ENCODE results near the gene ANKRD1.

The ANKRD1 gene

DNA sequence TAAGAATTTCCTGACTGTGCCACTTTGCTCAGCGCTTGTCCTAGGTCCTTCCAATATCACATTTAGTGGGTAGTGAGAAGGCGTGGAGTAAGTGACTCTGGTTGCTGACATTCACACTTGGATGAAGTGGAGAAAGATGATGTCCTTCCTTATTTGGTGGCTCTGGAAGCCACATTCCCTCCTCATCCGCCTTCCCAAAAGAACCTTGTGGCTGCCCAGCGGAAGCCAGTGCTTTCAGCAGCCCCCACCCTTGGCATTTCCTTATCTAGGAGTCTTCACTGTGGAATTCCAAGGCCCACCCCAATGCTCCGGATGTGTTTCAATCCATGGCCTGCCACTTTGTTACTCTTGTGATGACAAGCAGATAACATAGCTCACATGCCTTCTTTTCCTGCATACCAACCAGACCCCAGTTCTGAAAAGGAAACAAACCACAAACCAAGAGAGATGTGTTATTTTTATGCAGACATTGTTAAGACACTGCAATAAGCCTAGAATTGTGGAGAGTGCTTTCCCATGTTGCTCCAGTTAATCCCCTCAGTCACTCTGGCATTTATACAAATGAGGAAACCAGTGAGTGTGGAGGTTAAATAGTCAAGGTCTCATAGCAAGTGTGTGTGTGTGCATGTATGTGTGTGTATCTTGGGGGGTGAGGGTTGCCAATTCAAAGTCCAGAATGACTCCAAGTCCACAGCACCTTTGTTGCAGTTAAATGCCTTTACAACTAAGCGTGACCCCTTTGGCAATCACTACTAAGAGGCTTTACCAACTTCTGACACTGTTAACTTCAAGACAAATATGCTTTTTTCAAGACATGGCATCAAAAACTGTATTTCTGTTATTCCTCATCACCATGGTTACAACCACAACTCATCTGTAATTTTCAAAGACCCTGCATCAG is 10.3 kb upstream of the ANKRD1 start:
- H3K9me3 ChIP-seq (ENCODE audit: insufficient read depth, low read length), result no peaks in the 10 kb centered on the region
- H3K4me3 ChIP-seq (ENCODE audit: low read length), result no peak overlapping the region
- H3K79me2 ChIP-seq (ENCODE audit: low read length), result no peaks in the 10 kb centered on the region
- no peak overlapping the region for H3K27ac ChIP-seq (ENCODE audit: low read length)
- TF ChIP-seq, protein P1, sequence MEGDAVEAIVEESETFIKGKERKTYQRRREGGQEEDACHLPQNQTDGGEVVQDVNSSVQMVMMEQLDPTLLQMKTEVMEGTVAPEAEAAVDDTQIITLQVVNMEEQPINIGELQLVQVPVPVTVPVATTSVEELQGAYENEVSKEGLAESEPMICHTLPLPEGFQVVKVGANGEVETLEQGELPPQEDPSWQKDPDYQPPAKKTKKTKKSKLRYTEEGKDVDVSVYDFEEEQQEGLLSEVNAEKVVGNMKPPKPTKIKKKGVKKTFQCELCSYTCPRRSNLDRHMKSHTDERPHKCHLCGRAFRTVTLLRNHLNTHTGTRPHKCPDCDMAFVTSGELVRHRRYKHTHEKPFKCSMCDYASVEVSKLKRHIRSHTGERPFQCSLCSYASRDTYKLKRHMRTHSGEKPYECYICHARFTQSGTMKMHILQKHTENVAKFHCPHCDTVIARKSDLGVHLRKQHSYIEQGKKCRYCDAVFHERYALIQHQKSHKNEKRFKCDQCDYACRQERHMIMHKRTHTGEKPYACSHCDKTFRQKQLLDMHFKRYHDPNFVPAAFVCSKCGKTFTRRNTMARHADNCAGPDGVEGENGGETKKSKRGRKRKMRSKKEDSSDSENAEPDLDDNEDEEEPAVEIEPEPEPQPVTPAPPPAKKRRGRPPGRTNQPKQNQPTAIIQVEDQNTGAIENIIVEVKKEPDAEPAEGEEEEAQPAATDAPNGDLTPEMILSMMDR (IDR thresholded peaks at IDR 0.05; ENCODE audit: low read depth, low read length), result no peak
- TF ChIP-seq EZH2phosphoT487 (IDR thresholded peaks at IDR 0.05; ENCODE audit: low read depth), result no peak
- no peaks in the 10 kb centered on the region for H3K27me3 ChIP-seq (ENCODE audit: low read depth, low read length)
- no peaks in the 10 kb centered on the region for H4K20me1 ChIP-seq (ENCODE audit: insufficient read depth, low read length)
- no peak overlapping the region for H3K4me2 ChIP-seq (ENCODE audit: low read length)
- peaks cover 10% of the 10 kb centered on the region for H3K4me1 ChIP-seq (ENCODE audit: low read length)
- no peak overlapping the region for H3K9ac ChIP-seq (ENCODE audit: low read length)
- no peak overlapping the region for H2AFZ ChIP-seq (ENCODE audit: low read depth, low read length)
- H3K36me3 ChIP-seq (replicated peaks; ENCODE audit: low read depth, low read length), result no peaks in the 10 kb centered on the region

DNA sequence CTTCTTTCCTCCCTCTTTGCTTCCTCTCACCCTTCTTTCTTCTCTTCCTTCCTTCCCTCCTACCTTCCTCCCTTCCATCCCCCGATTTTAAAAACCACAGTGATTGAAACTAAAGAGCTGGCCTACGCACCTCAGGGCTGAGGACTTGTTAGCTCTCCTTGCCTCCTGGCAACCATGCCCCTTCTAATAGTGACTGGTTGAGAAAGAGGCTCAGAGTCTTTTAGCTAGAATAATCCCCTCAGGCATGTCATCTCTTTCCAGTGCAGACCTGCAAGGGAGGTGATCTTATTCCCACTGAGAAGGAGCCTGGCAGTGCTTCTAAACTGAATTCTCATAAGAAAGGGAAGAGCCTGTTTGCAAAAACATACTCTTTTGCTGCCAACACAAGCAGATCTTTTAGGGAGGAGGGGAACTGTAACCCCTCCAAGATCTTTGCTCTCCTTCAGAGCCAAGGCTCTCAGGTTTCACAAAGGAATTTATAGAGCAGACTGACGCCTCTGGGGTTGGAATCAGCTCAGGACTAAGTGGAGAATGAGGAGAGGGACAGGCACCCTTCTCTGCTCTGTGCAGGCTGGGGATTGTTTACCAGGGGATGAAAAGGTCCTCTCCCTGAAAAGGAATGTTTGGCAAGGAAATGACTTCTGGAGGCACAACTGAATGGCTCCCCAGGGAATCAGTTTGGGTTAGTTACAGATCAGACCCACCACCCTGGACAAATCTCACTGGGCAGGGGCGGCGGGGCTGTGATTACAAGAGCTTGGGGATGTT is 9.4 kb upstream of the ANKRD1 start:
- Histone ChIP-seq H4K20me1 (ENCODE audit: insufficient read depth, low read length) (no peaks in the 10 kb centered on the region), H3K4me1 (ENCODE audit: low read length) (peaks cover 4% of the 10 kb centered on the region), H3K27me3 (ENCODE audit: low read depth, low read length) (no peaks in the 10 kb centered on the region), H2AFZ (ENCODE audit: low read depth, low read length) (no peak overlapping the region), H3K4me3 (ENCODE audit: low read length) (no peak overlapping the region), H3K9ac (ENCODE audit: low read length) (no peak overlapping the region), H3K36me3 (replicated peaks; ENCODE audit: low read depth, low read length) (no peaks in the 10 kb centered on the region), H3K4me2 (ENCODE audit: low read length) (no peak overlapping the region), H3K9me3 (ENCODE audit: insufficient read depth, low read length) (no peaks in the 10 kb centered on the region), H3K27ac (ENCODE audit: low read length) (no peak overlapping the region), H3K79me2 (ENCODE audit: low read length) (no peaks in the 10 kb centered on the region)
- no peak for TF ChIP-seq EZH2phosphoT487 (IDR thresholded peaks at IDR 0.05; ENCODE audit: low read depth)
- TF ChIP-seq, protein P1 (IDR thresholded peaks at IDR 0.05; ENCODE audit: low read depth, low read length), result no peak

DNA sequence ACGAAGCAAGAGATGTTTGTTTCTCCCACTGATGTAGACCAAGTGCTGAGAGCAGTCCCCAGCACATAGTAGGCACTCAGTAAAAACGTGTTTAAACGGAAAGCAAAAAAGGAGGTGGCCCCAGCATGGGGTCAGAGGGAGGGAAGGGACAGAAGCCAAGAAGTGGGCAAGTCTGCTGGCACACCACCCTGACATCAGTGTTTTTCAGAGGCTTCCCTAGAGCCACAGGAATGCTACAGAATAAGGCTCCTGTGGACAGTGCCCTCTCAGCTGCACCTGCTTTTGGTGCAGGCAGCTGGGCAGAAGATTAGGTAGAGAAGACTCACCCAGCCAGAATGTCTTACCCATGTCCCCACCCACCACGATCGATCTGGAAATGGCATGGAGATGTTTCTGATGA is 8.3 kb upstream of the ANKRD1 start:
- no peak overlapping the region for H2AFZ ChIP-seq (ENCODE audit: low read depth, low read length)

More for the DNA sequence above, 8.3 kb upstream of the ANKRD1 start:
- Histone ChIP-seq H4K20me1 (ENCODE audit: insufficient read depth, low read length) (no peaks in the 10 kb centered on the region), H3K9me3 (ENCODE audit: insufficient read depth, low read length) (no peaks in the 10 kb centered on the region), H3K4me1 (ENCODE audit: low read length) (no peaks in the 10 kb centered on the region), H3K4me3 (ENCODE audit: low read length) (no peak overlapping the region), H3K79me2 (ENCODE audit: low read length) (no peaks in the 10 kb centered on the region), H3K27ac (ENCODE audit: low read length) (no peak overlapping the region), H3K27me3 (ENCODE audit: low read depth, low read length) (no peaks in the 10 kb centered on the region), H3K4me2 (ENCODE audit: low read length) (no peak overlapping the region), H3K36me3 (replicated peaks; ENCODE audit: low read depth, low read length) (no peaks in the 10 kb centered on the region), H3K9ac (ENCODE audit: low read length) (no peak overlapping the region)
- TF ChIP-seq, protein P1 (IDR thresholded peaks at IDR 0.05; ENCODE audit: low read depth, low read length), result no peak
- no peak for TF ChIP-seq EZH2phosphoT487 (IDR thresholded peaks at IDR 0.05; ENCODE audit: low read depth)

All from OCI-LY3 (cell line).